Erythroblast (primary cell): ENCODE data around the gene ENOX1.

Source experiments
- GATA1 ChIP-seq: IDR thresholded peaks from 2 replicates; pipeline ENCODE4 v1.6.1; 2011; ENCODE audit warnings: low read depth, mild to moderate bottlenecking, control low read depth, low read length, moderate library complexity
- POLR2A ChIP-seq: IDR thresholded peaks from 2 replicates; pipeline ENCODE4 v1.6.1; 2011; ENCODE audit warnings: mild to moderate bottlenecking, low read length

- TF ChIP-seq POLR2A = no peak
- no peak for TF ChIP-seq GATA1
Measured at GRCh38 chr13:43389983-43390382, 396.8 kb downstream of the ENOX1 start.
